GM23248 (cell line): ENCODE measurements around the gene MRPL24.

Source experiments
- EZH2 ChIP-seq: fragments of 200-600 bp; sonication (generic); IDR thresholded peaks from 2 replicates; pipeline ENCODE4 v1.6.1; 2018; ENCODE audit warnings: antibody characterized with exemption, mild to moderate bottlenecking; ENCODE audit not compliant: insufficient read depth, poor library complexity, severe bottlenecking
- EZH2phosphoT487 ChIP-seq: fragments of 200-600 bp; sonication (generic); IDR thresholded peaks from 2 replicates; pipeline ENCODE4 v1.6.1; 2018; ENCODE audit warnings: antibody characterized with exemption, moderate library complexity, mild to moderate bottlenecking, low read depth; ENCODE audit not compliant: insufficient read depth

GRCh38 chr1:156760796-156761104 is 19.9 kb upstream of the MRPL24 start:
- TF ChIP-seq EZH2 (no peak), EZH2phosphoT487 (no peak)
